Mammary epithelial cell (primary cell): ENCODE results near the gene PRMT7.

Source experiments
- CTCF ChIP-seq, 2 donors: IDR thresholded peaks in 1 of 2; conservative IDR thresholded peaks in 1 of 2; 2 replicates each; pipeline ENCODE4 v1.5.1; 2011 to 2012; ENCODE audit warnings: inconsistent platforms in 2 of 2, low read length in 2 of 2, mild to moderate bottlenecking in 2 of 2, control low read depth in 1 of 2, low read depth in 1 of 2; ENCODE audit not compliant: insufficient read depth in 1 of 2; ENCODE audit errors: extremely low read depth in 1 of 2
- EZH2 ChIP-seq: IDR thresholded peaks from 2 replicates; pipeline ENCODE4 v1.6.1; 2012; ENCODE audit warnings: low read length, inconsistent platforms, borderline replicate concordance

GRCh38 chr16:68389750-68390371 lies 79.0 kb downstream of the PRMT7 start:
- no peak for TF ChIP-seq CTCF (conservative IDR thresholded peaks at IDR 0.05 in 1 of 2, IDR thresholded peaks at IDR 0.05 in 1 of 2; ENCODE audit: extremely low read depth in 1 of 2, insufficient read depth in 1 of 2, low read depth in 1 of 2, low read length in 2 of 2)
- no peak for TF ChIP-seq EZH2
